ENCODE data around the gene ZDHHC6.

DNA sequence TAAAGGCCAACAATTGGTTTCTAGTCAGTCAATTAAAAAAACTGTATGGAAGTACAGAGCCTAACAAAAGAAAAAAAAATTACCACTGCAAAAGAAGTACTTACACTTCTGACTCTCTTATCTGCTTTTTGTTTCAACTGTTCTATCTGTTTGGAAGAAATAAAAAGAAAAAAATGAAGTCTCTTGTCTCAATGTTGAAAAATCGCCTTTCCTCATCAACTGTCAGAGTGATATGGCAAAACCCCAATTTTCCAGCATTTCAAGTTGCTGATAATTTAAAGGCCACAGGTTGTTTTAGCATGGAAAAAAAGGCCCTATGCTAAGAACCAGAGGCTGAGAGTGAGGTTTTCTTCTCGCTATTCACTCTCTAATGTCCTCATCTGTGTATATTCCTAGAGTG, 13.6 kb downstream of the ZDHHC6 start:
- TF ChIP-seq TAF1 (IDR thresholded peaks at IDR 0.05; ENCODE audit: low read depth): no peak
- TF ChIP-seq, protein P1, sequence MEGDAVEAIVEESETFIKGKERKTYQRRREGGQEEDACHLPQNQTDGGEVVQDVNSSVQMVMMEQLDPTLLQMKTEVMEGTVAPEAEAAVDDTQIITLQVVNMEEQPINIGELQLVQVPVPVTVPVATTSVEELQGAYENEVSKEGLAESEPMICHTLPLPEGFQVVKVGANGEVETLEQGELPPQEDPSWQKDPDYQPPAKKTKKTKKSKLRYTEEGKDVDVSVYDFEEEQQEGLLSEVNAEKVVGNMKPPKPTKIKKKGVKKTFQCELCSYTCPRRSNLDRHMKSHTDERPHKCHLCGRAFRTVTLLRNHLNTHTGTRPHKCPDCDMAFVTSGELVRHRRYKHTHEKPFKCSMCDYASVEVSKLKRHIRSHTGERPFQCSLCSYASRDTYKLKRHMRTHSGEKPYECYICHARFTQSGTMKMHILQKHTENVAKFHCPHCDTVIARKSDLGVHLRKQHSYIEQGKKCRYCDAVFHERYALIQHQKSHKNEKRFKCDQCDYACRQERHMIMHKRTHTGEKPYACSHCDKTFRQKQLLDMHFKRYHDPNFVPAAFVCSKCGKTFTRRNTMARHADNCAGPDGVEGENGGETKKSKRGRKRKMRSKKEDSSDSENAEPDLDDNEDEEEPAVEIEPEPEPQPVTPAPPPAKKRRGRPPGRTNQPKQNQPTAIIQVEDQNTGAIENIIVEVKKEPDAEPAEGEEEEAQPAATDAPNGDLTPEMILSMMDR (IDR thresholded peaks at IDR 0.05; ENCODE audit: poor library complexity, severe bottlenecking): no peak
